Measurements from ENCODE around the gene ITIH4. TPM values are rescaled to one million over a fixed set of nuclear protein-coding genes. Genes with fewer than 3 reads are reported as not detected.

The ITIH4 gene
- total and polyA plus RNA-seq, 2 of the 13 experiments (the other 11 are each of a cell fraction or from before 2014, with no cell fraction given), result 2.7 to 5.3 TPM

DNA sequence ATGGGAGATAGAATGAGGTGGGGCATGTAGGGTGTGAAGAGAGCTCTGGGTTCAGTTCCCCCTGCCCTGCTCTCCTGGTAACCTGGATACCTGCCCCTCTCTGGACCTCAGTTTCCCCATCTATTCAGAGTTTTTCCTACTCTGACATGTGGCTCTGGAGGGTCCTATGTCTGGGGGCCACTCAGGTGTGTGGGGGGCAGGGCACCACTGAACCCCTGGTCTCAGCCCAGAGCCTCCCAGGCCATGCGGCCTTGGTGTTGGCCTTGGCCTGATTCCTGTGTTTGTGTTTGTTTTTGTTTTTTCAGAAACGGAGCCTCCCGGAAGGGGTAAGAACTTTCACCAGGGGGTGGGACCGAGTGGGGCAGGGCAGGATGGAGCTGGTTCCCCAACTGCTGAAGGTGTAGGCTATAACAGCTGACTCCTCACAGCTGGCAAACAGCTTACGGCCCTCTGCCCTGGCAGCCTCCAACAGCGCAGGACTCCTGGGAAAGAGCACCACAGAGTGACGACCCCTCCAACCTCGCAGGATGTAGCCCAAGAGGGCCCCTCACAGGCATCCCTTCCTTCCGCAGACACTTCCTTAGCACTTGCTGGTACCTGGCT is 35.1 kb downstream of the ITIH4 start (continued):
- TF ChIP-seq GZF1 (CRISPR knock-in tag; IDR thresholded peaks at IDR 0.05), result no peak
- 0 out of 2 replicates have a peak, but pooled peaks have one; percentile 42 for TF ChIP-seq ZNF441 (CRISPR knock-in tag; IDR thresholded peaks at IDR 0.05; ENCODE audit: borderline replicate concordance)
- TF ChIP-seq, protein P1, sequence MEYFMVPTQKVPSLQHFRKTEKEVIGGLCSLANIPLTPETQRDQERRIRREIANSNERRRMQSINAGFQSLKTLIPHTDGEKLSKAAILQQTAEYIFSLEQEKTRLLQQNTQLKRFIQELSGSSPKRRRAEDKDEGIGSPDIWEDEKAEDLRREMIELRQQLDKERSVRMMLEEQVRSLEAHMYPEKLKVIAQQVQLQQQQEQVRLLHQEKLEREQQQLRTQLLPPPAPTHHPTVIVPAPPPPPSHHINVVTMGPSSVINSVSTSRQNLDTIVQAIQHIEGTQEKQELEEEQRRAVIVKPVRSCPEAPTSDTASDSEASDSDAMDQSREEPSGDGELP (IDR thresholded peaks at IDR 0.05; ENCODE audit: borderline replicate concordance, low read depth), result peak; percentile 97
- TF ChIP-seq ZNF572 (CRISPR knock-in tag; IDR thresholded peaks at IDR 0.05), result no peak
- peak; percentile 81 for TF ChIP-seq ELF1 (CRISPR knock-in tag; IDR thresholded peaks at IDR 0.05)
- TF ChIP-seq RXRA (CRISPR knock-in tag; IDR thresholded peaks at IDR 0.05), result peak; percentile 83; the same call in 1 of the 2 replicates
- TF ChIP-seq ESRRA (CRISPR knock-in tag; IDR thresholded peaks at IDR 0.05; ENCODE audit: low read depth), result 0 out of 2 replicates have a peak, but pooled peaks have one; percentile 33
- no peak; the same call in 1 of the 2 replicates for TF ChIP-seq ZNF501 (CRISPR knock-in tag; IDR thresholded peaks at IDR 0.05)
- peak; percentile 40; the same call in 1 of the 2 replicates for TF ChIP-seq SNAI1 (CRISPR knock-in tag; IDR thresholded peaks at IDR 0.05; ENCODE audit: borderline replicate concordance)
- TF ChIP-seq ZNF564 (CRISPR knock-in tag; IDR thresholded peaks at IDR 0.05), result no peak; the same call in 1 of the 2 replicates
- TF ChIP-seq, protein P2, sequence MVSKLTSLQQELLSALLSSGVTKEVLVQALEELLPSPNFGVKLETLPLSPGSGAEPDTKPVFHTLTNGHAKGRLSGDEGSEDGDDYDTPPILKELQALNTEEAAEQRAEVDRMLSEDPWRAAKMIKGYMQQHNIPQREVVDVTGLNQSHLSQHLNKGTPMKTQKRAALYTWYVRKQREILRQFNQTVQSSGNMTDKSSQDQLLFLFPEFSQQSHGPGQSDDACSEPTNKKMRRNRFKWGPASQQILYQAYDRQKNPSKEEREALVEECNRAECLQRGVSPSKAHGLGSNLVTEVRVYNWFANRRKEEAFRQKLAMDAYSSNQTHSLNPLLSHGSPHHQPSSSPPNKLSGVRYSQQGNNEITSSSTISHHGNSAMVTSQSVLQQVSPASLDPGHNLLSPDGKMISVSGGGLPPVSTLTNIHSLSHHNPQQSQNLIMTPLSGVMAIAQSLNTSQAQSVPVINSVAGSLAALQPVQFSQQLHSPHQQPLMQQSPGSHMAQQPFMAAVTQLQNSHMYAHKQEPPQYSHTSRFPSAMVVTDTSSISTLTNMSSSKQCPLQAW (CRISPR knock-in tag; IDR thresholded peaks at IDR 0.05), result peak; percentile 71; the same call in 1 of the 2 replicates
- no peak for TF ChIP-seq ZNF530 (CRISPR knock-in tag; IDR thresholded peaks at IDR 0.05; ENCODE audit: low read depth)
- TF ChIP-seq, protein P3, sequence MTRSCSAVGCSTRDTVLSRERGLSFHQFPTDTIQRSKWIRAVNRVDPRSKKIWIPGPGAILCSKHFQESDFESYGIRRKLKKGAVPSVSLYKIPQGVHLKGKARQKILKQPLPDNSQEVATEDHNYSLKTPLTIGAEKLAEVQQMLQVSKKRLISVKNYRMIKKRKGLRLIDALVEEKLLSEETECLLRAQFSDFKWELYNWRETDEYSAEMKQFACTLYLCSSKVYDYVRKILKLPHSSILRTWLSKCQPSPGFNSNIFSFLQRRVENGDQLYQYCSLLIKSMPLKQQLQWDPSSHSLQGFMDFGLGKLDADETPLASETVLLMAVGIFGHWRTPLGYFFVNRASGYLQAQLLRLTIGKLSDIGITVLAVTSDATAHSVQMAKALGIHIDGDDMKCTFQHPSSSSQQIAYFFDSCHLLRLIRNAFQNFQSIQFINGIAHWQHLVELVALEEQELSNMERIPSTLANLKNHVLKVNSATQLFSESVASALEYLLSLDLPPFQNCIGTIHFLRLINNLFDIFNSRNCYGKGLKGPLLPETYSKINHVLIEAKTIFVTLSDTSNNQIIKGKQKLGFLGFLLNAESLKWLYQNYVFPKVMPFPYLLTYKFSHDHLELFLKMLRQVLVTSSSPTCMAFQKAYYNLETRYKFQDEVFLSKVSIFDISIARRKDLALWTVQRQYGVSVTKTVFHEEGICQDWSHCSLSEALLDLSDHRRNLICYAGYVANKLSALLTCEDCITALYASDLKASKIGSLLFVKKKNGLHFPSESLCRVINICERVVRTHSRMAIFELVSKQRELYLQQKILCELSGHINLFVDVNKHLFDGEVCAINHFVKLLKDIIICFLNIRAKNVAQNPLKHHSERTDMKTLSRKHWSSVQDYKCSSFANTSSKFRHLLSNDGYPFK (CRISPR knock-in tag; IDR thresholded peaks at IDR 0.05; ENCODE audit: borderline replicate concordance), result 0 out of 2 replicates have a peak, but pooled peaks have one; percentile 13

Measured in HepG2 (cell line).